Endometrial microvascular endothelial cells (primary cell): ENCODE measurements around the gene ZNF521. TPM values are rescaled to one million over a fixed set of nuclear protein-coding genes. Genes with fewer than 3 reads are reported as not detected.

Experiments
- in situ Hi-C: cut with HindIII; loops from 2 replicates; pipeline ENCODE4 v1.10.0; 2017; ENCODE audit warnings: low sequenced_read_pairs, low pct_unique_long_range_greater_than_20kb; ENCODE audit errors: inconsistent ontology term
- total RNA-seq: library from RNA; depleted of rRNA; stranded (reverse); fragments of >200 nt; gene quantifications from one replicate; pipeline ENCODE4 v1.2.3, GENCODE V29; 2015; ENCODE audit errors: inconsistent ontology term

ZNF521 gene
- total RNA-seq, 1 donor from 2014 or later = 43.0 TPM

- in situ Hi-C loops = no loop called here
Observed at GRCh38 chr18:25077944-25078723, 273.8 kb downstream of the ZNF521 start.

- in situ Hi-C loops = no loop called here
Observed at GRCh38 chr18:25077038-25077943, 274.7 kb downstream of the ZNF521 start.

GRCh38 chr18:25075783-25076182 lies 276.2 kb downstream of the ZNF521 start:
- in situ Hi-C loops = no loop called here

- in situ Hi-C loops = no loop called here
Observed at GRCh38 chr18:25075331-25075730, 276.6 kb downstream of the ZNF521 start.

- in situ Hi-C loops = no loop called here
Observed at GRCh38 chr18:25074925-25075324, 277.0 kb downstream of the ZNF521 start.

DNA sequence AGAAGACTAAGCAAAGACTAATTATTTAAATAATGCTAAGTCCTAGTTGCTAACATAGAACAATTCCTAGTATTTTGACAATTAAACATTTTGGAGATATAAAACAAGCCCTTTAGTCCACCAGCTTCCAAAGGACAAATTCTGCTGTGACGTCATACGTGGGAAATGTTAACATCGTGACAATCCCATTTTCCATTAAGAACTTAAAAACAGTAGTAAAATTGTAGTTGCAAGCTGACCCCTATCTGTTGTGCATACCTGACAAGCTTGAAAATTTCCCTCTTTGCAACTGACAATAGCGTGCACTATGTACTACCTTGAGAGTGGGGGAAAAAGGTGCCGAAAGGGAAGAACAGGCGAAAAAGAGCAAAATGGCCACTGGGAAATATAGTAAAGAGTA lies 279.8 kb downstream of the ZNF521 start:
- in situ Hi-C loops = no loop called here

DNA sequence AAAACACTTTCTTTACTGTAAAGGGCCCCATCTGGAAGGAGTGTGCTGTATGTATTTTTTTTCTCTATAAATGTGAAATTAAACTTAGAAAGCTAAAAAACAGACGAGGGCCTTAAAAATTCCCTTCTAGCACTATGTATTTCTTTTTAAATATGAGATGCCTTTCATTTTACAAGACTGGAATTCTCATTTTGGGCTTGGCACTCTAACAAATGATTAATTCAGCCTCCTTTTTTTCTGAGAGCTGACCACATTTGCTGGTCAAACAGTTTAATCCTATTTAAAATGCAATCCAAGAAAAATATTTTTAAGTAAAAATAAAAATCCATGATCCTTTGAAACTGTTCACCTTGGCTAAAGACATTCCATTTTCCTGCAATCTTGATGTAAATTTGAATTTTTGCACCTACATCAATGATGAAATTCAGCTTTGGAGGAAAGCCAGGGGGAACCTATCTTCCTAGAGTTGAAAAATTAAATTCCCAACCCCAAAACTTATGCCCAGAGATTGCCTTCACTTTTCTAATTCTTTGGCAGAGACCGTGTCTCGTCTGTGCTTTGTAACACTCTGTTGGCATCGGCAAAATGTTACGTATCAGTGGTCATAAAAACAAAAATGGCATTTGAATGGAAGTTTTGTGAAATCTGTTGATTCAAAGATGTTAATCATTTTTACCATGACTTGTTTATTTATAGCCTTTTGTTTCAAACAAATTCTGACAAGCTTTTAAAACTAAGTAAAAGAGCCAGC lies 284.5 kb downstream of the ZNF521 start:
- in situ Hi-C loops = no loop called here

DNA sequence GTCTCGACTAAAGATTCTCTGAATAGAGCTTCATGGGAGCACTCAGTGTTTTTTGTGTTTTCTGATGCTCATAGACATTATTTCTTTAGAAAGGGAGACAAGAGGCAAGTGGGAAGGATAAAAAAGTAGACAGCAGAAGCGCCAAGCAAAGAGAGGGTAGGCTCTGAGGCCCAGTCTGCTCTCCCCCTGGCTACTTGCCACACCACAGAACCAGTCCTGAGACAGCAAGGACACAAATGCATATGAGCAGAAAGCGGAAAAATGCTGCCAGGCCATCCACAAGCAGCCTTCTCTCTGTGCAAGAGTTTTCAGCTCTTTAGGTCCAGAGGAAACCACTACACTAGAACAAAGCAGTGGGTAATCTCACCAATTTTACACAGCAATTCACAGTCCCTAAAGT lies 285.4 kb downstream of the ZNF521 start:
- in situ Hi-C loops = no loop called here

- in situ Hi-C loops = no loop called here
Observed at GRCh38 chr18:25062720-25063119, 289.2 kb downstream of the ZNF521 start.

GRCh38 chr18:25061395-25061794 lies 290.6 kb downstream of the ZNF521 start:
- in situ Hi-C loops = no loop called here

GRCh38 chr18:25058521-25058920 lies 293.4 kb downstream of the ZNF521 start:
- in situ Hi-C loops = no loop called here

DNA sequence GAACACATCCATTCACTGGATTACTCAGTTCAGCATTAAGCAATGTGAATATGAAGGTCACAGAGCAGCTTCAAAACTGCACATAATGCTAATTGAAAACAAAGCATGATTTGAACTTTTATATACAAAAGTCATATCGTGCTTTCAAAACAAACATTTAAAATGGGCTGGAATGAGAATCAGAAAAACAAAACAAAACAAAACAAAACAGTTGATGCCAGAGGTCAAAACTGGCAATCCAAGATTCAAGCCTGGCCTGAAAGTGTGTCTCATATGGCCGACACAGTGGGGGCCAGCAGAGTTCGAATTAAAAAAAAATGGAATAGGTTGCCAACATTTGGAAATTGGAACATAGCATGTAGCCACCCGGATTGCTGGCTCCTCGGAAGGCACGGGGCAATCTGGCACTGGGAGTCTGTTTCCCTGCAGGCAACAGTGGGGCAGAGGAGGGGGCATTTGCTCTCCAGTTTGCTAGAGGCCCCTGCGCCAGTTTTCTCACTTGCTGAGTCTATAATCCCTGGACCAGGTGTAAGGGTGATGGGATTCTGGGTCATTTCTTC lies 294.4 kb downstream of the ZNF521 start:
- in situ Hi-C loops = no loop called here

DNA sequence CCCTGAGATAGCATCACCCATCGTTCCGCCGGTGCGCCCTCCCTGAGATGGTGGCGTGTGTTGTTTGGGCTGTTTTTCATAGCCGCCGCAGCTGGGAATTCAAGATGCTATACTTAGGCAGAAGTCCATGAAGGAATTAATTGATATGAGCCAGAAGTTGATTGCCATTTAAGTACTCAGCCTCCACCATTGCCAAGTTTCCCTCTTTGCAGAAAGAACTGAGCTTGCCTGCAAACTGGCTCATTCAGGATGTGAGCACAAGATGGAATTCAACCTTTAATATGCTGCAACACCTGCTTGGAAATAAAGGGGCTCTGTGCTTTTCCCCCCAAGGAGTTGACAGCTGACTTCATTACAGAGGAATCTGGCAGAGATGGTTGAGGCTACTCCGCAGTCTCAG lies 295.5 kb downstream of the ZNF521 start:
- in situ Hi-C loops = no loop called here

DNA sequence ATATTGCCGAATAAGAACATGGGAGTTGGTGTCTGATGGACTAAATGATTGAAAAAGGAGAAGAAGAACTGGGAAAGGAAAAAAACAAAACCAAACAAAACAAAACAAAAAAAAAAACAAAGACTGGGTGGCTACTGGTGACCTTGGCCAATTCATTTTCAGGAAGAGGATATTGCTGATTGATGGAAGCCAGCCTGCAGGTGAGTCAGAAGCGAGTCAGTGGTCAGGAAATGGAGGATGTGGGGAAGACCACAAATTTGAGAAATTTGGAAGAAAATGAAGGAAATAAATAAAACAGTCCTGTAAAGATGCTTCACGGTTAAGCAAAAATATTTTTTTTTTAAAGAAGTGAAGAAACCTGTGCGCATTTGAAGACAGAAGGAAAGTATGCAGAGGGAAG lies 296.9 kb downstream of the ZNF521 start:
- in situ Hi-C loops = no loop called here

DNA sequence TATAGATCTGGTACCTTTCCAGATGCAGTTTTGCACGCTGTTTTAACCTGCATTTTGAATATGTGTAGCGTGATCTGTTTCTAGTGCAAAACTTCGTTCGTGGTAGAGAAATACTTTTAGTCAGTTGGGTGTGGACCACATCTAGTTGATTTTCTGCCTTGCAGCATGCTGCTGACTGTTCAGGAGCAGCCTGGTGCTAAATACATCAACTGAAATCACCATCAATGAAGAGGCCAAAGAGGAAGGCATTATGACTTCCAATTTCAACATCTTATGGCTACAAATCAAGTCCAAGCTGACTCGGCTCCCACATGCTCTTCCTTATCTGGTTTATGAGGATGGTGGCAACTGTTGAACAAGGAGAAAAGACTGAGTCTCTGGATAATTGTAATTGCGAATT lies 298.5 kb downstream of the ZNF521 start:
- in situ Hi-C loops = no loop called here

DNA sequence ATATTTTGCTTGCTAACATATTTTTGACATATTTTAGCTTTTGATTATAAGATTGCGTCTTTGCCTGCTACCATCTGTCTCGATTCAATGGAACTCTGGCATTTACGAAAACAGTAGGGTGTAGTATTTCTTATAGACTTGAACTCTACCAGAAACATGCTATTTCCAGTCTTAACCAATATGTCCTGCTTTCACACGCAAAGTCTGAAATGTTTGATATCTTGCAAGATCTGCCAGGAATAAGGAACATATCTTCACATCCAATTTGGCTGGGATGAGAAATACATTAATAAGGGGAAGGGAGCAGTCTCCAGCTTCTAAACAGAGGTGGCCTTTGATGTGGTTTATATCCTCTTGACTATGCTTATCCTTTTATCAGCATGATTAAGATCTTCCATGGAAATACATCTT lies 299.4 kb downstream of the ZNF521 start:
- in situ Hi-C loops = no loop called here

DNA sequence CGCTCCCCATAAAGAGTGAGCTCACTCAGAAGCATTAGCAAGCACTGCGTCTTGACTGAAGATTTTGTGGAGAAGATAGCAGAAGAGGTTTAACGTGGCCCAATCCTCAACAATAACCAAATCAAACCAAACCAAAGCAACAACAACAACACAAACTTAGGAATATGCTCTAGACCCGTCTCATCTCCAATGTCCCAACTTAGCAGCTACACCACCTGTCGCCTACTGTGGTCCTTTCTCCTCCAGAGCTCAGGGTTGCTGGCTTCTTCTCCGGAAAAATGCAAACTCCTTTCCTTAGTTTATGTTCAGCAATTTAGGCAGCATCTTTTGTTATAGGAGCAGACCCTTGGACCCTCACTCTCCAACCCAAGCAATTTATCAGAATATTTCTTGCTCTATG lies 301.4 kb downstream of the ZNF521 start:
- in situ Hi-C loops = no loop called here

- in situ Hi-C loops = no loop called here
Observed at GRCh38 chr18:25047983-25048382, 304.0 kb downstream of the ZNF521 start.

- in situ Hi-C loops = no loop called here
Observed at GRCh38 chr18:25047421-25047820, 304.5 kb downstream of the ZNF521 start.
